Esophagus muscularis mucosa (tissue), 4 donors: ENCODE measurements around the gene KCNAB1. TPM values are rescaled to one million over a fixed set of nuclear protein-coding genes. Genes with fewer than 3 reads are reported as not detected.

Experiments
- DNase-seq: peaks from one replicate; pipeline ENCODE4 v3.0.0-alpha.2; 2017; ENCODE audit errors: extremely low spot score
- H3K27ac ChIP-seq, 4 donors: fragments of 200-600 bp; sonication (generic); replicated peaks in 1 of 4; 1 replicate in 3 of 4; 2 replicates in 1 of 4; pipeline ENCODE4 v1.5.1; 2016 to 2019; ENCODE audit warnings: mild to moderate bottlenecking in 1 of 4
- H3K27me3 ChIP-seq, 4 donors: fragments of 200-600 bp; sonication (generic); one replicate each; pipeline versions ENCODE4 v1.5.1 to v1.6.0; 2016 to 2019
- H3K36me3 ChIP-seq, 4 donors: fragments of 200-600 bp; sonication (generic); one replicate each; pipeline ENCODE4 v1.5.1; 2016 to 2019
- H3K4me1 ChIP-seq, 4 donors: fragments of 200-600 bp; sonication (generic); one replicate each; pipeline ENCODE4 v1.5.1; 2016 to 2019
- H3K4me3 ChIP-seq, 4 donors: fragments of 200-600 bp; sonication (generic); 1 replicate in 2 of 4; 2 replicates in 2 of 4; pipeline ENCODE4 v1.5.1; 2016 to 2019; ENCODE audit warnings: mild to moderate bottlenecking in 4 of 4, moderate library complexity in 1 of 4
- H3K9me3 ChIP-seq, 4 donors: fragments of 200-600 bp; sonication (generic); 1 replicate in 3 of 4; 2 replicates in 1 of 4; pipeline ENCODE4 v1.5.1; 2016 to 2019
- EP300 ChIP-seq: sonication (generic); formaldehyde crosslinking; IDR thresholded peaks from one replicate; pipeline ENCODE4 v1.6.1; 2017; ENCODE audit warnings: antibody characterized with exemption
- POLR2A ChIP-seq: fragments of 450-650 bp; IDR thresholded peaks from one replicate; pipeline ENCODE4 v1.6.1; 2017; ENCODE audit warnings: antibody characterized with exemption, moderate library complexity, mild to moderate bottlenecking, low read depth
- POLR2AphosphoS5 ChIP-seq, 2 donors: sonication (generic); formaldehyde crosslinking; IDR thresholded peaks; one replicate each; pipeline ENCODE4 v1.6.1; 2017; ENCODE audit warnings: antibody characterized with exemption in 2 of 2
- WGBS: methylation state at CpG from one replicate; pipeline ENCODE4 v1.1.5; 2018; 5-methylcytosine and 5-hydroxymethylcytosine counted together
- intact Hi-C: fragments of 100-400 bp; cut with DNase I; formaldehyde crosslinking; loops from one replicate; pipeline ENCODE4 v1.15.1; 2023
- total RNA-seq, 4 donors: library from RNA; depleted of rRNA; stranded (reverse); fragments of >200 nt; gene quantifications; one replicate each; pipeline versions ENCODE4 v1.1.0 to v1.2.1, GENCODE V29; 2016
- TF ChIP-seq, protein P1 (sequence below), 3 experiments: fragments of 200-600 bp in 2 of 3; fragments of 450-650 bp in 1 of 3; sonication (generic) in 2 of 3; IDR thresholded peaks; one replicate each; pipeline ENCODE4 v1.5.1; 2017 to 2019; ENCODE audit warnings: antibody characterized with exemption in 3 of 3, mild to moderate bottlenecking in 2 of 3, moderate library complexity in 1 of 3

KCNAB1 gene
- total RNA-seq, 4 donors from 2014 or later: 0.83 to 5.9 (median 2.3) TPM

GRCh38 chr3:156518726-156519125 is 398.3 kb downstream of the KCNAB1 start:
- no peaks in the 10 kb centered on the region for H3K36me3 ChIP-seq
- TF ChIP-seq POLR2AphosphoS5 (IDR thresholded peaks at IDR 0.05) (peak; percentile 37 to 40), EP300 (no peak)
- peak overlapping the region in 1 of 4 donors; percentile 23 for H3K27ac ChIP-seq
- intact Hi-C loops: no loop called here
- H3K4me1 ChIP-seq: peaks cover 0 to 42% (median 32%) of the 10 kb centered on the region in 4 donors
- no peak overlapping the region for H3K4me3 ChIP-seq
- H3K9me3 ChIP-seq: no peaks in the 10 kb centered on the region
- H3K27me3 ChIP-seq: no peaks in the 10 kb centered on the region
- no peak for DNase-seq

DNA sequence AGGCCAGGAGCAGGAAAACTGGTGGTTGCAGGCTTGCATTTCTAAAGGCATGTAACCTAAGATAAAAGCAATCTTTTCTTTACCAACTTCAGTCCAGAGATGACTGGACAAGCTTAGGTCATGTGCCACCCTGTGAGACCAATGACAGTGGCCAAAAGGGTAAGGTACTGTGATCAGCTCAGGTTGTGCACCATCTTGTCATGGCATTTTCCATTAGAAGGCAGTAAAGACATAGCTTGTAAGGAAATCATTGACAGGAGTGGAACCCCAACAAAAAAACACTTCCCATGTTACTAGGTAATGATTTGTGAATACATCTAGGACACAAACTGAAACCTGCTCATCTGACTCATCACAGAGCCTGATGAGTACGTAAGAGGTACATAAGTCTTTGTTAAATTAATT is 399.4 kb downstream of the KCNAB1 start:
- TF ChIP-seq POLR2AphosphoS5 (IDR thresholded peaks at IDR 0.05) (no peak), POLR2A (no peak), EP300 (no peak)
- TF ChIP-seq, protein P1, sequence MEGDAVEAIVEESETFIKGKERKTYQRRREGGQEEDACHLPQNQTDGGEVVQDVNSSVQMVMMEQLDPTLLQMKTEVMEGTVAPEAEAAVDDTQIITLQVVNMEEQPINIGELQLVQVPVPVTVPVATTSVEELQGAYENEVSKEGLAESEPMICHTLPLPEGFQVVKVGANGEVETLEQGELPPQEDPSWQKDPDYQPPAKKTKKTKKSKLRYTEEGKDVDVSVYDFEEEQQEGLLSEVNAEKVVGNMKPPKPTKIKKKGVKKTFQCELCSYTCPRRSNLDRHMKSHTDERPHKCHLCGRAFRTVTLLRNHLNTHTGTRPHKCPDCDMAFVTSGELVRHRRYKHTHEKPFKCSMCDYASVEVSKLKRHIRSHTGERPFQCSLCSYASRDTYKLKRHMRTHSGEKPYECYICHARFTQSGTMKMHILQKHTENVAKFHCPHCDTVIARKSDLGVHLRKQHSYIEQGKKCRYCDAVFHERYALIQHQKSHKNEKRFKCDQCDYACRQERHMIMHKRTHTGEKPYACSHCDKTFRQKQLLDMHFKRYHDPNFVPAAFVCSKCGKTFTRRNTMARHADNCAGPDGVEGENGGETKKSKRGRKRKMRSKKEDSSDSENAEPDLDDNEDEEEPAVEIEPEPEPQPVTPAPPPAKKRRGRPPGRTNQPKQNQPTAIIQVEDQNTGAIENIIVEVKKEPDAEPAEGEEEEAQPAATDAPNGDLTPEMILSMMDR (IDR thresholded peaks at IDR 0.05): no peak
- intact Hi-C loops: no loop called here
- Histone ChIP-seq H3K27ac (no peak overlapping the region), H3K27me3 (no peaks in the 10 kb centered on the region), H3K4me3 (no peak overlapping the region), H3K36me3 (no peaks in the 10 kb centered on the region), H3K9me3 (no peaks in the 10 kb centered on the region), H3K4me1 (peaks cover 0 to 41% (median 32%) of the 10 kb centered on the region in 4 donors)
- 97% methylated on average over 1 of the region's 1 CpG for WGBS
- no peak for DNase-seq

- WGBS: 89% methylated on average over 4 of the region's 4 CpGs
Observed at GRCh38 chr3:156522673-156523072, 402.3 kb downstream of the KCNAB1 start.

GRCh38 chr3:156525808-156526207 is 405.4 kb downstream of the KCNAB1 start:
- H3K4me1 ChIP-seq: peaks cover 0 to 7% (median under 1%) of the 10 kb centered on the region in 4 donors
- intact Hi-C loops: no loop called here
- peaks cover 0 to 10% (median 0%) of the 10 kb centered on the region in 4 donors for H3K36me3 ChIP-seq
- H3K9me3 ChIP-seq: no peaks in the 10 kb centered on the region
- no peak for TF ChIP-seq POLR2AphosphoS5 (IDR thresholded peaks at IDR 0.05)
- TF ChIP-seq, protein P1 (IDR thresholded peaks at IDR 0.05): no peak
- TF ChIP-seq POLR2A: no peak
- TF ChIP-seq EP300: no peak
- no peak overlapping the region for H3K27ac ChIP-seq
- WGBS: 100% methylated on average over 1 of the region's 1 CpG
- H3K4me3 ChIP-seq: no peak overlapping the region
- H3K27me3 ChIP-seq: no peaks in the 10 kb centered on the region
- no peak for DNase-seq

More at GRCh38 chr3:156522673-156523072, 402.3 kb downstream of the KCNAB1 start:
- no peak overlapping the region for H3K4me3 ChIP-seq
- TF ChIP-seq POLR2A (no peak), POLR2AphosphoS5 (IDR thresholded peaks at IDR 0.05) (no peak), EP300 (no peak)
- TF ChIP-seq, protein P1 (IDR thresholded peaks at IDR 0.05): no peak
- peaks cover 0 to 13% (median 8%) of the 10 kb centered on the region in 4 donors for H3K4me1 ChIP-seq
- no peaks in the 10 kb centered on the region for H3K27me3 ChIP-seq
- no peaks in the 10 kb centered on the region for H3K9me3 ChIP-seq
- no peak overlapping the region for H3K27ac ChIP-seq
- no peak for DNase-seq
- H3K36me3 ChIP-seq: peaks cover 0 to 7% (median 0%) of the 10 kb centered on the region in 4 donors
- intact Hi-C loops: no loop called here

DNA sequence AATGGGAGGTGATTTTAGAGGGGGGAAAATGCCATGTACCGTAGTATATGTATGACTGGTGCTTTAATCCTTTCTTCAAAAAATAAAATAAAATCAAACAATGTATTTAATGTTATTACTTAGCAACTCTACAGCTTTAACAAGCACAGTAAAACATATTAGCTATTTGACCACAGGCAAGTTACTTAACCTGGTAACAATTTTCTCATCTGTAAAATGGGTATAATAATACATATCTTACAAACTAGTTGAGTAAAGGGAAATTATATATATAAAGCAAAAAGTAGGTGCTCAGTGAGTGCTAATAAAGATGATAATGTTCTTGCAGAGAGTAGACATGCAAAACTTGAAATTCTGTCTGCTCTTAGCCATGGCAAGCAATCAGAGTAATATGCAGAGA is 406.7 kb downstream of the KCNAB1 start:
- intact Hi-C loops: no loop called here
- Histone ChIP-seq H3K4me3 (no peak overlapping the region), H3K27me3 (no peaks in the 10 kb centered on the region), H3K27ac (no peak overlapping the region), H3K4me1 (peaks cover 0 to 8% (median 4%) of the 10 kb centered on the region in 4 donors), H3K36me3 (peaks cover 0 to 18% (median 0%) of the 10 kb centered on the region in 4 donors), H3K9me3 (no peaks in the 10 kb centered on the region)
- DNase-seq: no peak
- TF ChIP-seq EP300 (no peak), POLR2AphosphoS5 (IDR thresholded peaks at IDR 0.05) (no peak), POLR2A (no peak)
- TF ChIP-seq, protein P1 (IDR thresholded peaks at IDR 0.05): no peak
- 90% methylated on average over 1 of the region's 1 CpG for WGBS
